NCI-H2196 (cell line): ENCODE results near the gene RFC5.
"Not testable (repeated sequence)": the region's sequence is repeated elsewhere in the genome, so short reads cannot be mapped to it uniquely, and the experiment has no call there.

ENCODE experiments used
- DNase-seq: peaks from one replicate; lab custom pipeline; 2025; ENCODE audit not compliant: unreplicated experiment; lab: John Stamatoyannopoulos, UW

RFC5 gene

GRCh38 chr12:118013283-118013682 lies 3.2 kb upstream of the RFC5 start:
- no peak for DNase-seq

- no peak for DNase-seq
Observed at GRCh38 chr12:118015306-118015705, 1.2 kb upstream of the RFC5 start.

GRCh38 chr12:118015944-118016343 lies 559 bp upstream of the RFC5 start:
- no peak for DNase-seq

GRCh38 chr12:118017926-118018325 lies 1.4 kb downstream of the RFC5 start:
- no peak for DNase-seq

- DNase-seq: no peak
Observed at GRCh38 chr12:118020036-118020435, 3.5 kb downstream of the RFC5 start.

GRCh38 chr12:118022097-118022727 lies 5.7 kb downstream of the RFC5 start:
- DNase-seq: not testable (repeated sequence)

- DNase-seq: no peak
Observed at GRCh38 chr12:118022728-118023109, 6.2 kb downstream of the RFC5 start.

GRCh38 chr12:118023301-118023860 lies 6.9 kb downstream of the RFC5 start:
- DNase-seq: no peak

GRCh38 chr12:118025168-118025567 lies 8.7 kb downstream of the RFC5 start:
- no peak for DNase-seq

- no peak for DNase-seq
Observed at GRCh38 chr12:118029166-118029565, 12.7 kb downstream of the RFC5 start.

GRCh38 chr12:118032188-118032587 lies 15.7 kb downstream of the RFC5 start:
- no peak for DNase-seq

- DNase-seq: no peak
Observed at GRCh38 chr12:118033323-118033722, 16.8 kb downstream of the RFC5 start.

GRCh38 chr12:118033902-118034301 lies 17.4 kb downstream of the RFC5 start:
- DNase-seq: no peak

GRCh38 chr12:118034429-118035189 lies 18.1 kb downstream of the RFC5 start:
- DNase-seq: peak; percentile 70

GRCh38 chr12:118035190-118036041 lies 18.9 kb downstream of the RFC5 start:
- DNase-seq: peak; percentile 27

GRCh38 chr12:118036672-118037411 lies 20.3 kb downstream of the RFC5 start:
- DNase-seq: no peak

GRCh38 chr12:118038137-118038536 lies 21.6 kb downstream of the RFC5 start:
- DNase-seq: peak; percentile 22

- no peak for DNase-seq
Observed at GRCh38 chr12:118042091-118042490, 25.6 kb downstream of the RFC5 start.

GRCh38 chr12:118044075-118044474 lies 27.6 kb downstream of the RFC5 start:
- no peak for DNase-seq

GRCh38 chr12:118044577-118044976 lies 28.1 kb downstream of the RFC5 start:
- DNase-seq: no peak

- no peak for DNase-seq
Observed at GRCh38 chr12:118046430-118046829, 29.9 kb downstream of the RFC5 start.
